HL-60 (cell line): ENCODE results near the gene TMEM135.

Source experiments
- CTCF ChIP-seq: IDR thresholded peaks from one replicate; pipeline ENCODE4 v1.5.1; 2011; ENCODE audit warnings: low read length, control low read depth, inconsistent platforms; ENCODE audit not compliant: insufficient read depth
- GABPA ChIP-seq: IDR thresholded peaks from 2 replicates; pipeline ENCODE4 v1.6.1; 2012; ENCODE audit warnings: low read depth
- POLR2AphosphoS5 ChIP-seq: IDR thresholded peaks from 2 replicates; pipeline ENCODE4 v1.6.1; 2012; ENCODE audit warnings: low read depth
- REST ChIP-seq: IDR thresholded peaks from 2 replicates; pipeline ENCODE4 v1.6.1; 2012; ENCODE audit warnings: low read depth; ENCODE audit not compliant: insufficient replicate concordance

- no peak for TF ChIP-seq CTCF
- peak; percentile 36; the same call in 1 of the 2 replicates for TF ChIP-seq POLR2AphosphoS5
- TF ChIP-seq REST, result no peak
- no peak for TF ChIP-seq GABPA
These were observed 313.9 kb downstream of the TMEM135 start for GRCh38 chr11:87351676-87352075.
